ENCODE measurements around the gene IFI27.

IFI27 gene

GRCh38 chr14:94157197-94157596 is 46.7 kb downstream of the IFI27 start:
- TF ChIP-seq, protein P1, sequence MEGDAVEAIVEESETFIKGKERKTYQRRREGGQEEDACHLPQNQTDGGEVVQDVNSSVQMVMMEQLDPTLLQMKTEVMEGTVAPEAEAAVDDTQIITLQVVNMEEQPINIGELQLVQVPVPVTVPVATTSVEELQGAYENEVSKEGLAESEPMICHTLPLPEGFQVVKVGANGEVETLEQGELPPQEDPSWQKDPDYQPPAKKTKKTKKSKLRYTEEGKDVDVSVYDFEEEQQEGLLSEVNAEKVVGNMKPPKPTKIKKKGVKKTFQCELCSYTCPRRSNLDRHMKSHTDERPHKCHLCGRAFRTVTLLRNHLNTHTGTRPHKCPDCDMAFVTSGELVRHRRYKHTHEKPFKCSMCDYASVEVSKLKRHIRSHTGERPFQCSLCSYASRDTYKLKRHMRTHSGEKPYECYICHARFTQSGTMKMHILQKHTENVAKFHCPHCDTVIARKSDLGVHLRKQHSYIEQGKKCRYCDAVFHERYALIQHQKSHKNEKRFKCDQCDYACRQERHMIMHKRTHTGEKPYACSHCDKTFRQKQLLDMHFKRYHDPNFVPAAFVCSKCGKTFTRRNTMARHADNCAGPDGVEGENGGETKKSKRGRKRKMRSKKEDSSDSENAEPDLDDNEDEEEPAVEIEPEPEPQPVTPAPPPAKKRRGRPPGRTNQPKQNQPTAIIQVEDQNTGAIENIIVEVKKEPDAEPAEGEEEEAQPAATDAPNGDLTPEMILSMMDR (IDR thresholded peaks at IDR 0.05; ENCODE audit: unreplicated experiment in 3 of 3), result no peak
- Mint-ChIP-seq H3K27me3 (ENCODE audit: low read depth) (peaks cover 18% of the 10 kb centered on the region), H3K36me3 (ENCODE audit: low read depth) (no peaks in the 10 kb centered on the region), H3K9me3 (peaks cover 6% of the 10 kb centered on the region), H3K4me1 (peaks cover 12% of the 10 kb centered on the region), H3K4me3 (no peak overlapping the region), H3K27ac (no peak overlapping the region)

DNA sequence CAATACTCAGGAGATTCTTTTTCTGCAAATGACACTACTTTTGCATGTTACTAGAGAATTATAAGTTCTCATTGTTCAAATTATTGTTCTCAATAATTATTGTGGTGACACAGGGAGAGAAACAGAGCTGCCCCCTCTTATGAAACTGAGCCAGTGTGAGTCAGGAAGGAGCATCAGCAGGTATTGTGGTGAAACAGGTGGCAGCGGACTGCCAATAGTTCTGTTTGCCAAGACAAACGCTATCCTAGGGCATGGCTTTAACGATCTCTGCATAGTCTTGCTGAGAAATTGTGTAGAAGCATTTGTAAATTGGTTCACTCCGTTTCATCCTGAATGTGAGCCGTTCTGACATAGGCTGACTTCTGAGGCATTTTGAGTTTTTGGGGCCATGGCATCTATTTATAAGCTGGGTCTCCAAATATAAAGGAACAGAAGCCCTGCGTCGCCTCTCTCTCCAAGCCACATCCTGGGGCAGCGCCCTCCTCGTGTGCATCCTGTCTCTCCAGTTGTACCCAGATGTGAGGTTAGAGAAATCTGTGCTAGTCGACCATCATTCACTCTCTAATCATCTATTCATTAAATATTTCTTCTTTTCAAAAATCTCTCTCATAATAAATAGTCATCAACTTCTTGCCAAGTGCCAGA is 47.8 kb downstream of the IFI27 start:
- Mint-ChIP-seq H3K36me3 (ENCODE audit: low read depth) (no peaks in the 10 kb centered on the region), H3K27me3 (ENCODE audit: low read depth) (peaks cover 14% of the 10 kb centered on the region), H3K4me1 (peaks cover 18% of the 10 kb centered on the region), H3K27ac (no peak overlapping the region), H3K9me3 (peaks cover 6% of the 10 kb centered on the region), H3K4me3 (no peak overlapping the region)
- TF ChIP-seq, protein P1 (IDR thresholded peaks at IDR 0.05; ENCODE audit: unreplicated experiment in 3 of 3), result no peak

GRCh38 chr14:94161058-94161457 is 50.5 kb downstream of the IFI27 start:
- Mint-ChIP-seq H3K27ac (no peak overlapping the region), H3K27me3 (ENCODE audit: low read depth) (peaks cover 16% of the 10 kb centered on the region), H3K4me3 (no peak overlapping the region), H3K4me1 (peaks cover 35% of the 10 kb centered on the region), H3K9me3 (no peaks in the 10 kb centered on the region), H3K36me3 (ENCODE audit: low read depth) (no peaks in the 10 kb centered on the region)
- TF ChIP-seq, protein P1 (IDR thresholded peaks at IDR 0.05; ENCODE audit: unreplicated experiment in 3 of 3), result no peak

DNA sequence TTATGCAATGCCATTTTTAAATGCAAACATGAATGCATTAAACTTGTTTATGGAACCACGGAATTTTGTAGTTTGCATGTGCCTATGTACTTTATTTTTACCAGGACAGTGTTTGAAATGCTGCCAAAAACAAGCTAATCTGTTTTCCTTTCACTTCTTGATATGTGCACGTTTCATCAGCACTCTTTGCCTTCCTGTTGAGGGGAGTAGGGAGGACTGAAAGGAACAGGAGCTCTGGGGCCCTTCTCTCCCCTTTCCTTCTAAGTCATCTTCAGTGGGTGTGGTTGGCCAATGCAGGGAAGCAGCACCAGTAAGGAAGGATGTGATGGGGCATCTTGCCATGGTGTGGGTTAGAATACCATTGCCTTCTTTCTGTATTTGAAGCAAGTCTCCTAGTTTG is 51.4 kb downstream of the IFI27 start:
- Mint-ChIP-seq H3K27ac (peak overlapping the region; percentile 51 to 56 (median 54)), H3K36me3 (ENCODE audit: low read depth) (no peaks in the 10 kb centered on the region), H3K9me3 (no peaks in the 10 kb centered on the region), H3K4me3 (no peak overlapping the region), H3K27me3 (ENCODE audit: low read depth) (peaks cover 19% of the 10 kb centered on the region), H3K4me1 (peaks cover 35% of the 10 kb centered on the region)
- TF ChIP-seq, protein P1 (IDR thresholded peaks at IDR 0.05; ENCODE audit: unreplicated experiment in 3 of 3), result no peak

GRCh38 chr14:94162466-94162865 is 51.9 kb downstream of the IFI27 start:
- Mint-ChIP-seq H3K9me3 (no peaks in the 10 kb centered on the region), H3K27ac (peak overlapping the region; percentile 51 to 56 (median 54)), H3K4me1 (peaks cover 35% of the 10 kb centered on the region), H3K27me3 (ENCODE audit: low read depth) (peaks cover 24% of the 10 kb centered on the region), H3K4me3 (no peak overlapping the region), H3K36me3 (ENCODE audit: low read depth) (no peaks in the 10 kb centered on the region)
- TF ChIP-seq, protein P1 (IDR thresholded peaks at IDR 0.05; ENCODE audit: unreplicated experiment in 3 of 3), result no peak

GRCh38 chr14:94163796-94164195 is 53.3 kb downstream of the IFI27 start:
- Mint-ChIP-seq H3K4me1 (peaks cover 35% of the 10 kb centered on the region), H3K27me3 (ENCODE audit: low read depth) (peaks cover 23% of the 10 kb centered on the region), H3K4me3 (no peak overlapping the region), H3K27ac (no peak overlapping the region), H3K36me3 (ENCODE audit: low read depth) (no peaks in the 10 kb centered on the region), H3K9me3 (no peaks in the 10 kb centered on the region)
- TF ChIP-seq, protein P1 (IDR thresholded peaks at IDR 0.05; ENCODE audit: unreplicated experiment in 3 of 3), result no peak
